Measurements from ENCODE around the gene TAF6.

TAF6 gene

DNA sequence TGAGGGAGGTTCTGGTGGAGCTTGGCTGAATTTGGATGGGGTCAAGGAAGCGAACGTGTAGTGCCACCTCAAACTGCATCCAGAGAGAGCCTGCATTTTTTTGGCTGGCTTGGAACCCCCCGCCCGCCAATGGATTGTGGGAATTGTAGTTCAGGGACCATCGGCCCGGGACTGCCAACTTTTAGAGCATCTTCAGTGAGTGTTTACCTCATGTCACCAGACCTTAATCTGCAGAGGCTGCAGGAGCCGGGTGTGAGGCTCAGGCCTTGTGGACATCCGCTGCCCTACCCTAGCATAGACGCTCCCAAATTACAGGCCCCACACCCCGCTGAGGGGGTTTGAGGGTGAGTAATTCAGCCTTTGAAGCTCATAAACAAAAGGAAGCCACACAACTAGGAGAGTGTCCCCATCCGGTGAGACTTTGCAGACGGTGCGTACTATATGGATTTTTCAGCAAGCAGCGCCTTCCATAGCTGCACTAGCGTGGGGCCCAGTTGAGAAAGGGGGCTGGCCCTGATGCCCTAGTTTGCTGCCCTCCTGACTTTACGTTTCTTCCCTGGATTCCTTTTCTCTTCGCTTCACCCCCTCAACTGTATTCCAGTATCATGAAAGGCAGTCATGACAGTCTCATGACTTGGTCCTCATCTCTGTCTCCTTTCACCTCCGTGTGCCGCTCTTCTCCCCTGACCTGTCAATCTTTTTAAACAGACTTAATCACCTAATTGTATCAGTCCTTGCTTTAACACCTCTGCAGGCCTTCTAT is 993 bp upstream of the TAF6 start:
- no peak for FAIRE-seq

DNA sequence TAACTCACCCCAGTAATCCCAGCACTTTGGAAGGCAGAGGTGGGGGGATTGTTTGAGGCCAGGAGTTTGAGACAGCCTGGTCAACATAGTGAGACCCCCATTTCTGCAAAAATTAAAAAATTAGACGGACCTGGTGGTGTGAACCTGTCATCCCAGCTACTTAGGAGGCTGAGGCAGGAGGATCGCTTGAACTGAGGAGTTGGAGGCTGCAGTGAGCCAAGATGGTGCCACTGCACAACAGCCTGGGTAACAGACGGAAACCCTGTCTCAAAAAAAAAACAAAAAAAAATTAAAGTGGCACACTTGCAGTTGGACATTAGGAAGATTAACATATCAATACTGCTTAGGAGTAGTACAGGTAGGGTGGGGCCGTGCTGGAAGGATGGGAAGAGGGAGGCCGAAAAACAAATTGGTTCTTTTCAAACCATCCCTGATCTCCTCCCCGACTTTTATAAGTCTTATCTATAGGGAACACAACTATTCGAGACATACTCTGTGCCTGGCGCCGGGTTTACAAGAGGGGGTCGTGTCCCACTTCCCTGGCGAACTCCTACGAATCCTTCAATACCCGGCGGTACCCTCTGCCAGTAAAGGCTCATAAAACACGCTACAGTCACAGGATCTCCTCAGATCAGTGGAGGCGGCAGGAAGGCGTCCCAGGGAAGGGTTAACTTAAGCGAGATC is 628 bp downstream of the TAF6 start:
- FAIRE-seq, result no peak

DNA sequence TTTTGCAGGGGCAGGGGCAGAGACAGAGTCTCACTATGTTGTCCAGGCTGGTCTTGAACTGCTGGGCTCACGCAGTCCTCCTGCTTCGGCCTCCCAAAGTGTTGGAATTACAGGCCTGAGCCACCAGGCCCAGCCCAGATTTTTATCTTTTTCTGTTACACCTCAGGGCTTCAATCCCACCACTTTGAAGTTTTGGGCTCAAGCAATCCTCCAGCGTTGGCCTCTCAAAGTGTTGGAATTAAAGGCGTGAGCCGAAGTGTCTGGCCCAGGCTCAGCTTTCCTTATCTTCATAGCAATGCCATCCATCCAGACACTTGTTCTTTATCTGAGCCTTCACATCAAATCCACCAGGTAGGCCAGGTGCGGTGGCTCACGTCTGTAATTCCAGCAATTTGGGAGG is 4.1 kb downstream of the TAF6 start:
- FAIRE-seq, result no peak

DNA sequence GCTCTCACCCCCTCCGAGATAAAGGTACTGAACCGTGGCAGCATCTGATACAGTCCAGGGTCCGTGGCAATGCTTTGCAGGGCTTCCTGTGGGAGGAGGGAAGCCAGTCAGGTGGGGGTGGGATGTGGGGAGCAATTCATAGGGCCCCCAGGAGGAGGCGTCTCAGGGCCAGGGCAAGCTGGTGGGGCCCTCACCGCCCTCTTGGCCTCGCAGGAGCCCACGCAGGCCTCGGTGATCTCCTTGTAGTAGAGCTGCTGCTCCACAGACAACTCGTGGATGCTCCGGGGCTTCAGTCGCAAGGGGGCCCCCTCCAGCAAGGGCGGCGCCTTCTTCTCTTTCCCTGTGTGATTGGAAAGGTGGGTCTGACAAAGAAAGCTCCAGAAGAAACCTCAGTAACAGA is 7.2 kb downstream of the TAF6 start:
- FAIRE-seq, result no peak

DNA sequence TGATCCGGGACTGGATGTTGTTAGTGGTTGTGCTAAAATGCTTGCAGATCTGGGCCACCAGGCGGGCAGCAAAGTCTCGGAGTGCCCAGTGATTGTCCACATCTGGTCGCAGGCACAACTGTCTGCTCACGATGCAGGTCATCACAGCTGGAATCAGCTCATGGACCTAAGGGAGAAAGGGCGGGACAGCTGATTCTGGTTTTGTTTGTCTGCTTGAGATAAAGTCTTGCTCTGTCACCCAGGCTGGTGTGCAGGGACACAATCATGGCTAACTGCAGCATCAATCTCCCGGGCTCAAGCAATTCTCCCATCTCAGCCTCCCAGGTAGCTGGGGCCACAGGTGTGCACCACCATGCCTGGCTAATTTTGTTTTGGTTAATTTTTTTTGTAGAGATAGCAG is 8.0 kb downstream of the TAF6 start:
- no peak for FAIRE-seq

DNA sequence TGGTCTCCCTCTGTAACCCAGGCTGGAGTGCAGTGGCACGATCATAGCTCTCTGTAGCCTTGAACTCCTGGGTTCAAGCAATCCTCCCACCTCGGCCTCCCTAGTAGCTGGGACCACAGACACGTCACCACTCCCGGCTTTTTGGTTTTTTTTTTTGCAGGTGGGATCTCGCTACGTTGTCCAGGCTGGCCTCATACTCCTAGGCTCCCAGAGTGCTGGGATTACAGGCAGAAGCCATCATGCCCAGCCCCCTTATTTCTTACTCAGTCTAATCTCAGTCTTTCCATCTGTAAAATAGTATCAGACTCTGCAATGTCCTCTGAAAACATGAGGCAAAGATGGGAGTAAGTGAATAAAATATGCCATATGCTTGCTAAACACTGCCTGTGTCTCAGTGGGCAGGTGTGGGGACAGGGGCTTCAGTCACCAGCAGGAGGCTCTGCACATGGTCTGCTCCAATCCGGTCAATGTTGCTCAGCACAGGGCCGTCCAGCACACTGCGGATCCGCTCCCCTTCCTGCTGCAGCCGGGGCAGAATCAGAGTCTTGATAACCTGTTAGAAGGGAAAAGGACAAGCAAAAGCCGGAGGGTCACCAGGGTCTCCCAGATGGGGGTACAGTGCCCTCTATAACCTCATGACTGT is 9.5 kb downstream of the TAF6 start:
- no peak for FAIRE-seq

DNA sequence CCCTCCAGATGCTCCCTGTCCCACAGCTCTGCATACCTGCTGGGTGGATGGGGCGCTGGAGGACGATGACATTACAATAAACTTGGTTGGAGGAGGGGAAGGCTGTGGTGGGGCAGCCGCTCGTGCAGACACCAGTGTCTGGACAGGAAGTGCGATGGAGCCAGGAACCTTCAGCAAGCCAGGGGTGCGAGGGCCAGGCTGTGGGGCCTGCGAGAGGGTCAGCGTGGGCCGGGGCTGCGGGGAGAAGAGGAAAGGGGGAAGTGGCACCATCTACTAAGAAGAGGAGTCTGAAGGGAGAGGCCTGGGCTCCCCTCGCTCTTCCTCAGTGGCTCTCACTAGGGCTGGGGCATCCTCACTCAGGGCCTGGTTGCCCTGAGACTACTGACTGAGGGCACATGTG is 11.3 kb downstream of the TAF6 start:
- FAIRE-seq, result no peak

DNA sequence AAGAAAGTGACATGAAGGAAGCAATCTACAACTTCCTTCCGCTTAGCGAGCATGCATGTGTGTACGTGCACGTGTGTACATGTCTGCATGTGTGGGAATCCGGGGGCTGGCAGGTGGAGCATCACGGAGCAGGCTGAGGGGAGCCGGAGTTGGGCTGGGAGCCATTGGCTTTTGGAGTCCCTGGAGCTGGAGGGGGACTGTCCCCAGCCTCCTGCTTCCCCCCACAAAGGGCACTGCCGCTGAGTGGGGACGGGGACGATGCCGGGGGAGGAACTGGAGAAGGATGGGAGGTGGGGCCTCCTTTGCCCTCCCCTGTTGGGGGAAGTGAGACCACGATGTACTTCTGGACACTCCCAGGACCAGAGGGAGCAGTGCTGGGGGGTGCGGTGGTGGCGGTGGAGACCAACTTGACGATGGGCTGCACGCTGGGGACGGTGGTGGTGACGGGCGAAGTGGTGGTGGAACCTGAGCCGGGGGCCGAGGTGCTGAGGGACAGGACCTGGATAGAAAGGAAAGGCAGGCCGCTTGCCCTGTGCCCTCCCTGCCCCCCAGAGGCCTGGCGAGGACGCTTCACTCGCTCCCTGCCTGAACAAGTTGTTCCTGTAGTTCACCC is 11.9 kb downstream of the TAF6 start:
- no peak for FAIRE-seq

DNA sequence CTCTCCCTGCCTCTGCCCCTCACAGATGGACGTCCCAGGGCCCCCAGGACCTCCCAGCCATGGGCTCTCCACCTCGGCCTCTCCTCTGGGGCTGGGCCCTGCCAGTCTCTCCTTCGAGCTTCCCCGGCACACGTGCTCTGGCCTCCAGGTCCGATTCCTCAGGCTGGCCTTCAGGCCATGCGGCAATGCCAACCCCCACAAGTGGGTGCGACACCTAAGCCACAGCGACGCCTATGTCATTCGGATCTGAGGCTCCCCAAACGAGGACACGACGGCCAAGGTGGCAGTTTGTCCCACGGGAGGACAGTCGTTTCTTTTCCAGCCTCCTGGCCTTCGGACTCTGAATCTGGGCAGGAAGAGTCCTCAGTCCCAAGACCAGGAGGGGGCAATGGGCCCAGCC is 12.5 kb downstream of the TAF6 start:
- no peak for FAIRE-seq

DNA sequence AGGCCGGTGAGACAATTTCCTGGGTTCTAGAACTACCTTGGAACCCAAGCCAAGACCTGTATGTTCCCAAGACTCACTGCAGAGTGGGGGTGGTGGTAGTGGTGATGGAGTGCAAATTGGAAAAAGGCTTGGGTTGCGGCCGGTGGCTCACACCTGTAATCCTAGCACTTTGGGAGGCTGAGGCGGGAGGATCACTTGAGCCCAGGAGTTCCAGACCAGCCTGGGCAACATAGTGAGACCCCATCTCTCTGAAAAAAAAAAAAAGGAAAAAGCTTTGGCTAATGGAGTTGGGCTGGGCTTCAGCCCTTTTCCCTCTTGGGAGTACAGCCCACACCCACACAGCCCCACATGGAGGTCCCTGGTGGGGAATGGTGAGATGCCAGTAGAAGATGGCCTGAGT is 13.6 kb downstream of the TAF6 start:
- no peak for FAIRE-seq

DNA sequence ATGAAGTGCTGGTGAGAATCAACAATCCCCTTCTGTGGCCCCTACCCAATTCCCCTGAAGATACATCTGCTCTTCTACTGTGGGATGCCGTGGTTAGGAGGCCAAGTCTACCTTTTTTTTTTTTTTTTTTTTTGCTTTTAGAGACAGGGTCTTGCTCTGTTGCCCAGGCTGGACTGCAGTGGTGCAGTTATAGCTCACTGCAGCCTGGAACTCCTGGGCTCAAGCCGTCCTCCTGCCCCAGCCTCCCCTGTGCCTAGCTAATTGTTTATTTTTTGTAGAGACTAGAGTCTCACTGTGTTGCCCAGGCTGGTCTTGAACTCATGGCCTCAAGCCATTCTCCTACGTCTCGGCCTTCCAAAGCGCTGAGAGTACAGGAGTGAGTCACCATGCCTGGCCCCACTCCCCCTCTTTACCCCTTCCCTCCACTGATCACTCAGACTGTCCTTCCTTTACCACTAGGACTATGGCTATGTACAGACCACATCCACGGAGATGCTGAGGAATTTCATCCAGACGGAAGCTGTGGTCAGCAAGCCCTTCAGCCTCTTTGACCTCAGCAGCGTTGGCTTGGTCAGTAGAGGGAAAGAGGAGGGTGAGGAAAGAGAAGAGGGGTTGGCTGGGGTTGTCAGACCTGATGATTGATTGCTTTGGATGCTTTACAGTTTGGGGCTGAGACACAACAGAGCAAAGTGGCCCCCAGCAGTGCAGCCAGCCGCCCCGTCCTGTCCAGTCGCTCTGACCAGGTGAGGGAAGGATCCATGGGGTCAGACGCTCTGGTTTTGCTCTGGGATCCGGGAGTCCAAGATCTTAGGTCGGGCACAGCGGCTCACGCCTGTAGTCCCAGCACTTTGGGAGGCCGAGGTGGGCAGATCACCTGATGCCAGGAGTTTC is 16.0 kb downstream of the TAF6 start:
- no peak for FAIRE-seq

DNA sequence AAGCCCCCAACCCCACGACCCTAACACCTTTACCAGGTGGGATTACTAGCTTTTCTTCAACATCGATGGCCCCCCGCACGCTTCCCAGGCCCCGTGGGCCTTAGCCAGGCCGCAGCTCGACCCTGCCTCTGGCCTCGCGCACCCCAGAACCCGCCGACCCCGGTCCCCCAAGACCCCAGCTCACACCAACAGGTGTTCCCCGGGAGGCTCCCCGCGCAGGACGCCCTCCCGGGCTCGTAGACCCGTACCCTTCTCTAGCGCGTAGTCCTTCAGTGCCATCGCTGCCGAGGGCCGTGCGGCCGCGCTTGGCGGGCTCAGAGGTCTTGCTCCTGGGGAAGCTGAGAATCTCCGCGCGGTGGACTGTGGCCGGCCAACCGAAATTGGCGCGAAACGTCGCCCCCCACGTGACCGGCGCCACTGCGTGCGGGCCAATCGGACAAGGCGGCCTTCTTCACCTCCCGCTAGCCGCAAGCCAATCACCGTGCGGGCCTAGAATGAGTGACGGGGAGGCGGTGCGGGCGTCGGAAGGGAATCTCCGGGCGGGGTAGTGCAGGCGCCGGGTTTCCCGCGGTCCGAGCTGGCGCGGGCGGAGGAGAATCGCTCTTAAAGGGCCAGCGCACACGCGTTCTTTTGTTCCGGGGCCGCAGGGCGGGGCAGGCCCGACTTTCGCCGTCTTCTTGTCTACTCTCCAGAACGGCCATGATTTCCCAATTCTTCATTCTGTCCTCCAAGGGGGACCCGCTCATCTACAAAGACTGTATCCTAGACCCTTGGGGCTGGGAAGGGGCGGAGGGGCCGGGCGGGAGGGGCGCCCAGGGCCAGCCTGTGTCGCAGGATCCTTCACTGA is 17.9 kb downstream of the TAF6 start, which contains the start of the genes AP4M1 and MCM7:
Gene AP4M1, plus strand, starts transcription at position 628 of the 847 bp plus-strand sequence. Its CDS starts 72 bp downstream, at position 700.
Gene MCM7, minus strand, starts transcription at position 382 of the 847 bp plus-strand sequence. Its CDS starts 103 bp downstream, at position 279.
- FAIRE-seq, result peak; percentile 39

DNA sequence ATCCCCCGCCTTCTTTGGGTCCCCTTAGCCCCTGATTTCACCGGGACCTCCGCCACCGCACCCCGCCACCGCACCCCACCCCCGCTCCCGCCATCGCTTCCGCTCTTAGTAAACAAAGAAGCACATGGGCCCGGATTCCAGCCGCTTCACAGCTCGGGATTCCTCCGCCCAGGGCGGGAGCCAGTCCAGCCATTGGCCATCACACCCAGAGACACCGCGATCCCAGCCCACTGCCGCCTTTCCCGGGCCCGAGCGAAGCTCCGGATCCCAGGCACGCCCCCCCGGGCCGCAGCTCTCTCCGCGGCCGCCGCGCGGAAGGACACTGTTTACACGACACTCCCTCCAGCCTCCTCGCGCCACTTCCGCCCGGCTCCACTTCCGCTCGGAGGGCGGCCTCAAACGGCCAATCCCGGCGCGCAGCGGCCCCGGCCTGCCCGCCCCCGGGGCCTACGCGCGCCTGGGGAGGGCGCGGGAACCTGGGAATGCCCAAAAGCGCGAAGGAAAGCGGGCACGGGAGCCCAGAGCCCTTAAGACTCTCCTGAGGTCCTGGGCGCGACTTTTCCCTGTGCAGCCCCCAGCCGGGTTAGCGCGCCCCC is 18.6 kb downstream of the TAF6 start:
- FAIRE-seq, result no peak

DNA sequence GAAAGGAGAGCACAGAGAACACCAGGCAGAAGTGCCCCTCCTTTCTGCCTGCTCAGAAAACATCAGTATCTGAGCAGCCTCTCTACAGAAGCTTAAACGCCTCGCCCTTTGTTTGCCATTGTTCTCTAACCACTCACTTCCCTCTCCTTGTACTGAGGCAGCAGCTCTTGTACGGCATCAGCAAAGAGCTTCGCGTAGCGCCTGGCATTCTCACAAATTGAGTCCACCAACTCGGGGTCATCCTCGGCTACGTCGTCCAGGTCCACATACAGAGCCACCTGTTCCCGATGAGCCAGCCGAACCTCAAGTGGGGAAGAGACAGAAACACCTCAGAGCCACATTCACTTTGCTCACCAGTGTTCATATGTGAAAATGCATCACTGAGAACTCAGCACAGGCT is 19.7 kb downstream of the TAF6 start:
- no peak for FAIRE-seq

DNA sequence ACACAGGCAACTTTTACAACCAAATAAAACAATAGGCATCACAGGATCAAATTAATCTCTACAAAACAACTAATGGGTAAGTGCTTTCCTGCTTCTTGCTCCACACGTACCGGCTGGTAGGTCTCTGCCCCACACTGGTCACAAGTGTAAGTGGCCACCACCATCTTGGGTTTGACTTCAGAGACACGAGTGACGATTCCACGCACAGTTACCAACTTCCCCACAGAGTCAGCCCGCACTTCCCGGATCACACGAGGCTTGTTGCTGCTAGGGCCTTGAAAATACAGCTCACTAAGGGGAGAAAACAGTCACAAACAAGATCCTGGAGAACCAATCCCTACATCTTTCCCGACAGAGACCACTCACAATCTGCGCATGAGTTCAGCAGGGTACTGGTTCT is 20.2 kb downstream of the TAF6 start:
- no peak for FAIRE-seq

DNA sequence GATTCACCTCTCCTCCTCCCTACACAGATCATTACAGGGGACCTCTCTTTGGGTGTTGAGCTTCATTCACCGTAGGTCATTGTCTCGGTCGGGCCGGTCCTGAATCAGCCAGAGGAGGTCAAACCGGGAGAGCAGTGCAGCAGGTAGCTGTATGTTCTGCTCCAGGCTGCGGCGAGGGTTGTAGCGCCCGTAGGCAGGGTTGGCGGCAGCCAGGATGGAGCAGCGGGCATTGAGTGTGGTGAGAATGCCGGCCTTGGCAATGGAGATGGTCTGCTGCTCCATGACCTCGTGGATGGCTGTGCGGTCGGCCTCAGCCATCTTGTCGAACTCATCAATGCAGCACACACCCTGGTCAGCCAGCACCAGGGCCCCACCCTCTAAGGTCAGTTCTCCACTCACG is 23.5 kb downstream of the TAF6 start:
- no peak for FAIRE-seq

DNA sequence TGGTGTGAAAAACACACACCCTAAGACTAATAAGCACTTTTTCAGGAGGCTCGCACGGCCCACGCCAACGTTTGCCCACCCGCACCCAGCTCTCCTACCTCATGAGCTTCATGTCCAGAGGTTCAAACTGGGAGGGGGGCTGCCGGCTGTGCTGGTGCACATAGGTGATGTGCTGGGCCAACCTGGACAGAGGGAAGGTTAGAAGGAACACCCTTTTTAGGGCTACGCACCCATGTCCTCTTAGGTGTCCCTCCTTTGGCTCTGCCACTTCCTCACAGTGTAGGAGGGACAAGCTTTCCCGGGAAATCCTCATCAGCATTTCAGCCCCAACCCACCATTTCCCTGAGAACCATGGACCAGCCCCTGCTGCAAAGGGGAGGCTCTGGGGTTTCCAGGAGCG is 23.9 kb downstream of the TAF6 start:
- FAIRE-seq, result no peak

DNA sequence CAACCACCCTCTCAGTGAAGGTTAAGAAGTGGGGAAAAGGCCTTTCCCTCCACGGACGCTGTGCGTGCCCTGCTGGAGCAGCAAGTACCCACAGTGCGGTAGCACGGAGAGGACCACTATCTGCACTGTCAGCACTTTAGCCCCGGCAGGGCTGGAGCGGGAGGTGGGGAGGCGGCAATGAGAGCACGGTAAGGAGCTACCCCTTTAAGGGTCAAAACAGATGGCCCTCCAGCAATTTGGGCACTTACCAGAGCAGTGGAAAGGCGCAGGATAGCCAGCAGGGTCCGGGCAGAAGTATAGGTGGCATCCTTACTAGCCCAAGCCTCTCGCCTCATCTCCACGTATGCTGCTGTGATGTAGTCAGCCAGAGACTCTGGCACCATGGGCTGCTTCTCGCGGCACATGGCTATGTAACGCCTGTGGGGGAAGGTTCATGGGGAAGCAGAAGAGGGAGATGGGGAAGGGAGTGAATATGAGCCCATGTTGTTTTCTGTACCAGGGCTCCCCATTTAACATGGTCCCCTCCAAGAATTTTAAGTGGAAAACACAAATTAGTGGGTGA is 25.2 kb downstream of the TAF6 start:
- FAIRE-seq, result no peak

DNA sequence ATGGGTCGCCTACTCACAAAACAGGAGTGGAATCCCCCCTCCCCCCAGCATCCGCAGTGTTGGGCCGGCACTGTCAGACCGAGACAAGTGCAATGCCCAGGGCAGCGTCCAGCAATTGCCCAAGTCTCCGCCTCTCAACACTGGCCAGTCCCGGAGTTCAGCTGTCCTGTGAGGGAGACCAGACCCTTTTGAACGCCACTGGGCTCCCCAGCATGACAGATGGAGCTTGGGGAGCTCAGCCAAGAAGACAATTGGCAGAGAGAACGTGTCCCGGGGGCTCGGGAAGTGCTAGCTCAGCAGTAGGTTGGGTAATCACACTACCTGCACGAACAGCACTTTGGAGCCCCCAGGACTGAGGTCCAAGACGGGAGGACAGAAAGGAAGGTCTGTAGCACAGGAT is 25.7 kb downstream of the TAF6 start:
- FAIRE-seq, result no peak

DNA sequence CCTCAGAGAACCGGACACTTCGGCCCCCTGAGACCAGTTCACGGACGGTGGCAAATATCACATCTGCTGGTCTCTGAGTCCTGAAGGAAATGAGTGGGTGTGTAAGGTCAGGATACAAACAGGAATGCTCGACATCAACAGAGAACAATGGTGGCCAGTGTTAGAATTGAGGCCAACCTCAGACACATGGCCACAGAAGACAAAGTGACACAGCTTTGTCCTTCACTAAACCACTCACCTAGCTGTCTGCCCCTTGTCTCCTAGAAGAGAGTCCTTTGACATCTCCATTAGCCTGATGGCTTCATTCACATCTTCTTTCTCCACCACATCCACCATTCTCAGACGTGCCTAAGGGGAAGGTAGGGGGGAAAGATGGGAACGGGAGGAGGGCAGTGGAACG is 26.1 kb downstream of the TAF6 start:
- FAIRE-seq, result no peak

Measured in TTC549 (cell line).